GM12878 (cell line): Measurements from ENCODE around the gene MS4A7. TPM values are rescaled to one million over a fixed set of nuclear protein-coding genes. Genes with fewer than 3 reads are reported as not detected.
A peak's percentile ranks its signal among the peaks of the same experiment; 100 is the strongest.

Source experiments
- ATAC-seq: fragments of 200-7000 bp; cut with Tn5 transposase; 3 replicates; pipeline ENCODE4 v1.9.1; 2020; ENCODE audit warnings: mild to moderate bottlenecking, moderate library complexity
- BruUV-seq: library from RNA; stranded (reverse); fragments of 400-500 nt; replicated peaks from 2 replicates; lab custom pipeline; 2021; lab: Mats Ljungman, UMichigan
- CTCF ChIA-PET: fragments of 300-600 bp; sonication (Branson Sonifier 250); formaldehyde crosslinking; extraction: SDS; loops from one replicate; lab custom pipeline; 2021; ENCODE audit warnings: inconsistent platforms; lab: Yijun Ruan, JAX
- POLR2A ChIA-PET: fragments of 350-600 bp; formaldehyde crosslinking; extraction: SDS; loops from one replicate; lab custom pipeline; 2021; ENCODE audit warnings: inconsistent platforms; lab: Charles Lee
- RAD21 ChIA-PET: fragments of 300-600 bp; sonication (Branson Sonifier 250); formaldehyde crosslinking; loops from one replicate; lab custom pipeline; 2023; ENCODE audit warnings: antibody characterized with exemption; ENCODE audit not compliant: unreplicated experiment; lab: Charles Lee
- SMC1A ChIA-PET: fragments of 300-600 bp; sonication (Branson Sonifier 250); formaldehyde crosslinking; loops from one replicate; lab custom pipeline; 2023; ENCODE audit not compliant: unreplicated experiment, uncharacterized antibody; lab: Charles Lee
- DNase-seq: peaks from one replicate; pipeline ENCODE4 v3.0.0-alpha.2; 2011; ENCODE audit warnings: low read depth, low spot score
- FAIRE-seq: peaks from 3 replicates; lab custom pipeline; 2011; peaks lifted over from hg19 to GRCh38; lab: Jason Lieb, UNC
- H2AFZ ChIP-seq: 2 replicates; pipeline ENCODE4 v1.6.0; 2011; ENCODE audit warnings: low read depth, low read length, control low read depth; ENCODE audit not compliant: control insufficient read depth
- H3K27ac ChIP-seq: 2 replicates; pipeline ENCODE4 v1.5.1; 2011; ENCODE audit warnings: control low read depth; ENCODE audit not compliant: control insufficient read depth, insufficient read depth
- H3K27me3 ChIP-seq, 2 experiments: replicated peaks in 1 of 2; 2 replicates each; pipeline versions ENCODE4 v1.6.0 to v1.6.1; 2011; ENCODE audit warnings: low read length in 1 of 2; ENCODE audit not compliant: control insufficient read depth in 2 of 2, insufficient read depth in 2 of 2
- H3K36me3 ChIP-seq, 2 experiments: 2 replicates each; pipeline ENCODE4 v1.5.1; 2011; ENCODE audit warnings: low read length in 1 of 2; ENCODE audit not compliant: control insufficient read depth in 2 of 2, insufficient read depth in 2 of 2
- H3K4me1 ChIP-seq: 2 replicates; pipeline ENCODE4 v1.6.1; 2011; ENCODE audit warnings: mild to moderate bottlenecking, low read length, moderate library complexity, mixed read lengths; ENCODE audit not compliant: control insufficient read depth, insufficient read depth
- H3K4me2 ChIP-seq: 2 replicates; pipeline ENCODE4 v1.6.0; 2011; ENCODE audit warnings: control low read depth; ENCODE audit not compliant: control insufficient read depth, insufficient read depth
- H3K4me3 ChIP-seq: fragments of 200-600 bp; sonication (generic); 2 replicates; pipeline ENCODE4 v1.5.1; 2016
- H3K79me2 ChIP-seq: 2 replicates; pipeline ENCODE4 v1.6.0; 2011; ENCODE audit warnings: low read length; ENCODE audit not compliant: control insufficient read depth, insufficient read depth
- H3K9ac ChIP-seq: 2 replicates; pipeline ENCODE4 v1.8.0; 2011; ENCODE audit warnings: low read length, control low read depth, mixed read lengths; ENCODE audit not compliant: control insufficient read depth, insufficient read depth
- H3K9me3 ChIP-seq: replicated peaks from 3 replicates; pipeline ENCODE4 v1.5.1; 2011; ENCODE audit warnings: mild to moderate bottlenecking, low read length; ENCODE audit not compliant: control insufficient read depth, insufficient read depth
- H4K20me1 ChIP-seq: 2 replicates; pipeline ENCODE4 v1.6.0; 2011; ENCODE audit not compliant: control insufficient read depth, insufficient read depth
- BHLHE40 ChIP-seq, 2 experiments: fragments of 450-650 bp in 1 of 2; IDR thresholded peaks; 2 replicates each; pipeline ENCODE4 v1.6.1; 2011 to 2017; ENCODE audit warnings: low read depth in 2 of 2, borderline replicate concordance in 1 of 2, improper control_type of control experiment in 1 of 2, low read length in 1 of 2, mild to moderate bottlenecking in 1 of 2
- BMI1 ChIP-seq: fragments of 450-650 bp; IDR thresholded peaks from 2 replicates; pipeline ENCODE4 v1.6.1; 2016; ENCODE audit warnings: mild to moderate bottlenecking, moderate library complexity, borderline replicate concordance
- BRCA1 ChIP-seq: IDR thresholded peaks from 2 replicates; pipeline ENCODE4 v1.6.1; 2011; ENCODE audit warnings: low read depth, low read length, improper control_type of control experiment
- CBFB ChIP-seq: IDR thresholded peaks from 2 replicates; pipeline ENCODE4 v1.6.1; 2016; ENCODE audit warnings: antibody characterized with exemption, low read depth
- DPF2 ChIP-seq: fragments of 450-650 bp; IDR thresholded peaks from 2 replicates; pipeline ENCODE4 v1.6.1; 2017; ENCODE audit warnings: mild to moderate bottlenecking
- EED ChIP-seq: sonication (generic); IDR thresholded peaks from 2 replicates; pipeline ENCODE4 v1.6.1; 2016; ENCODE audit warnings: antibody characterized with exemption, low read depth
- EP300 ChIP-seq, 2 experiments: fragments of 150-350 bp in 1 of 2; IDR thresholded peaks; 2 replicates each; pipeline ENCODE4 v1.6.1; 2011 to 2012; ENCODE audit warnings: low read depth in 2 of 2, low read length in 2 of 2, borderline replicate concordance in 1 of 2, improper control_type of control experiment in 1 of 2, inconsistent platforms in 1 of 2; ENCODE audit not compliant: control insufficient read depth in 1 of 2
- EZH2 ChIP-seq: IDR thresholded peaks from 2 replicates; pipeline ENCODE4 v1.6.1; 2012; ENCODE audit warnings: low read depth, mild to moderate bottlenecking, control low read depth, inconsistent platforms, low read length, borderline replicate concordance; ENCODE audit not compliant: control insufficient read depth
- JUND ChIP-seq: IDR thresholded peaks from 2 replicates; pipeline ENCODE4 v1.6.1; 2012; ENCODE audit warnings: low read depth, mild to moderate bottlenecking, low read length, improper control_type of control experiment, moderate library complexity
- MTA2 ChIP-seq: fragments of 450-650 bp; IDR thresholded peaks from 2 replicates; pipeline ENCODE4 v1.6.1; 2016; ENCODE audit warnings: low read depth, mild to moderate bottlenecking, moderate library complexity
- NBN ChIP-seq: fragments of 450-650 bp; IDR thresholded peaks from 2 replicates; pipeline ENCODE4 v1.6.1; 2016
- NFYA ChIP-seq: IDR thresholded peaks from 2 replicates; pipeline ENCODE4 v1.6.1; 2011; ENCODE audit warnings: low read depth, mild to moderate bottlenecking, low read length, improper control_type of control experiment, borderline replicate concordance
- NR2C1 ChIP-seq: fragments of 450-650 bp; IDR thresholded peaks from 2 replicates; pipeline ENCODE4 v1.6.1; 2017; ENCODE audit warnings: antibody characterized with exemption, mild to moderate bottlenecking, moderate library complexity
- PAX8 ChIP-seq: fragments of 450-650 bp; IDR thresholded peaks from 2 replicates; pipeline ENCODE4 v1.6.1; 2017; ENCODE audit warnings: mild to moderate bottlenecking, moderate library complexity
- POLR2AphosphoS5 ChIP-seq: IDR thresholded peaks from 2 replicates; pipeline ENCODE4 v1.6.1; 2011; ENCODE audit warnings: mild to moderate bottlenecking, low read length, inconsistent platforms
- RCOR1 ChIP-seq: conservative IDR thresholded peaks from 2 replicates; pipeline ENCODE4 v1.6.1; 2012; ENCODE audit warnings: low read depth, low read length, improper control_type of control experiment
- SP1 ChIP-seq: IDR thresholded peaks from one replicate; pipeline ENCODE4 v1.6.1; 2011; ENCODE audit warnings: low read depth, low read length
- SRF ChIP-seq, 2 experiments: IDR thresholded peaks; 2 replicates each; pipeline ENCODE4 v1.6.1; 2011; ENCODE audit warnings: low read depth in 2 of 2, low read length in 2 of 2, mild to moderate bottlenecking in 1 of 2, moderate library complexity in 1 of 2
- SUPT20H ChIP-seq: IDR thresholded peaks from 2 replicates; pipeline ENCODE4 v1.6.1; 2011; ENCODE audit warnings: low read depth, mild to moderate bottlenecking, low read length, moderate library complexity, borderline replicate concordance; ENCODE audit not compliant: control insufficient read depth
- TCF12 ChIP-seq: IDR thresholded peaks from 2 replicates; pipeline ENCODE4 v1.6.1; 2011; ENCODE audit warnings: low read depth, mild to moderate bottlenecking, low read length
- TCF7 ChIP-seq: IDR thresholded peaks from 2 replicates; pipeline ENCODE4 v1.6.1; 2014; ENCODE audit warnings: antibody characterized with exemption, borderline replicate concordance
- ZNF274 ChIP-seq: IDR thresholded peaks from one replicate; pipeline ENCODE4 v1.8.0; 2011; ENCODE audit not compliant: insufficient read length, insufficient read depth
- ZZZ3 ChIP-seq: IDR thresholded peaks from 2 replicates; pipeline ENCODE4 v1.6.1; 2011; ENCODE audit warnings: low read depth; ENCODE audit not compliant: control insufficient read depth, insufficient read length
- WGBS: methylation state at CpG from one replicate; pipeline ENCODE4 v1.1.6; 2016; ENCODE audit warnings: low lambda C conversion rate; ENCODE audit not compliant: insufficient replicate concordance, insufficient coverage; ENCODE audit errors: missing lambda C conversion rate; 5-methylcytosine and 5-hydroxymethylcytosine counted together
- in situ Hi-C: fragments of 300-500 bp; cut with MboI; formaldehyde crosslinking; loops from 9 replicates; pipeline ENCODE4 v1.14.3; 2018; ENCODE audit warnings: mixed read lengths
- intact Hi-C: fragments of 100-400 bp; cut with micrococcal nuclease; formaldehyde crosslinking; loops from one replicate; pipeline ENCODE4 v1.14.2; 2022; ENCODE audit not compliant: unreplicated experiment
- polyA plus RNA-seq, 11 experiments: library from polyadenylated mRNA; depleted of rRNA in 4 of 11; unstranded in 6 of 11; stranded (reverse) in 5 of 11; fragments of >200 nt; fragmentation: Nextera tagmentation in 4 of 11; fragmentation: Illumina TruSeq in 1 of 11; extraction: Ambion mirVana in 4 of 11; extraction: Trizol in 1 of 11; gene quantifications; 1 replicate in 1 of 11; 2 replicates in 10 of 11; pipeline versions ENCODE4 v1.2.1 to v1.2.3, GENCODE V29; 2011 to 2016; ENCODE audit warnings: inconsistent platforms in 2 of 11, missing spikeins in 2 of 11, low read depth in 1 of 11
- total RNA-seq, 4 experiments: library from RNA; depleted of rRNA in 3 of 4; stranded (reverse); fragments of >200 nt in 3 of 4; fragmentation: Illumina TruSeq in 1 of 4; extraction: Trizol in 1 of 4; gene quantifications; 2 replicates each; pipeline versions ENCODE4 v1.2.1 to v1.2.3, GENCODE V29; 2013 to 2021
- TF ChIP-seq, protein P1 (sequence below): IDR thresholded peaks from 2 replicates; pipeline ENCODE4 v1.6.1; 2011; ENCODE audit warnings: mild to moderate bottlenecking, low read depth, low read length, moderate library complexity; ENCODE audit not compliant: insufficient replicate concordance

MS4A7 gene
- total and polyA plus RNA-seq, 10 of the 15 experiments (the other 5 are each of a cell fraction or from before 2014, with no cell fraction given) = 1.7 to 17.0 (median 3.7) TPM

DNA sequence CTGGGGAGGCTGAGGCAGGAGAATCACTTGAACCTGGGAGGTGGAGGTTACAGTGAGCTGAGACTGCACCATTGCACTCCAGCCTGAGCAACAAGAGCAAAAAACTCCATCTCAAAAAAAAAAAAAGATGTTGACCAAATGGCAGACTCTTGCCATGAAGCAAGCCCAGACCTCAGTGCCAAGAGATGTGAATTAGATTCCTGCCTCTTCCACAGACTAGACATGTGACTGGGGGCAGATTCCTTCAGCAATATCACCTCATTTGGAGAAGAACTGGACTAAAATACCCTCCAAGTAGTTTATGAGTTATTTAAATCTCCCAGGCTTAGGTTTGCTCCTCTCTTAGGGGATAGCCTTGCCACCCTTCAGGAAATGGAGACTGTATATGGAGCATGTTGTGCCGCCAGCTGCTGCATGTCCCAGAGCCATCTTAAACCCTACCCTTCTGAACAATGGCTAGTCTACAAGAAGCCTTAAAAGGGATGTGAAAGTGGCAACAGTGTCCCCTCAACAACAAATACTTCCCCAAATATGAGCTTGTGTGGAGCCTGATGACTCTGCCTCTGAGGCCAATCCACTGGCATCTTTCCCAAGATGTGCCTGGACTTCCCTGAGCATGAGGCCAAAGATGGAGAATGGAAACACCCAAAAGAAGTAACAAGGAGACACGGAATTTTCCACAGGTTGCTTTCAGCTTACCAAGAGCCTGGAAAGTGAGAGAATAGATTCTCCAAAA is 763 bp upstream of the MS4A7 start:
- ChIA-PET POLR2A (interaction anchor here (0.6 to 2.6 kb wide), 8 partner anchors 9 to 99 kb away, joined by 3 to 18 read pairs (median 6); partner anchors contain the start of gene MS4A1), CTCF (interaction anchor here (0.9 to 2.1 kb wide), 9 partner anchors 9 to 82 kb away, joined by 3 to 13 read pairs (median 4); partner anchors contain the start of gene MS4A1), SMC1A (interaction anchor here (0.6 to 9.5 kb wide), 11 partner anchors 9 to 1216 kb away, joined by 3 to 124 read pairs (median 4); partner anchors contain the start of genes MS4A1 and MS4A14), RAD21 (interaction anchor here (0.9 to 4.6 kb wide), 7 partner anchors 10 to 385 kb away, joined by 3 to 53 read pairs (median 5); partner anchors contain the start of gene MS4A1)
- peak; percentile 74 for FAIRE-seq
- H3K27me3 ChIP-seq = no peaks in the 10 kb centered on the region
- H3K4me1 ChIP-seq = peaks cover 17% of the 10 kb centered on the region
- 22% methylated on average over 2 of the region's 2 CpGs for WGBS
- in situ Hi-C loops = no loop called here
- peaks cover 4% of the 10 kb centered on the region for H3K79me2 ChIP-seq
- H3K9ac ChIP-seq = peak overlapping the region; percentile 6
- H3K27ac ChIP-seq = peak overlapping the region; percentile 79
- H2AFZ ChIP-seq = peak overlapping the region; percentile 51
- ATAC-seq = peak; percentile 87
- H3K4me2 ChIP-seq = peak overlapping the region; percentile 89
- peaks cover 2% of the 10 kb centered on the region; the same call in 2 of the 3 replicates for H3K9me3 ChIP-seq
- H3K36me3 ChIP-seq = no peaks in the 10 kb centered on the region
- 0 out of 2 replicates have a peak overlapping the region, but pooled peaks have one; percentile 3 for H3K4me3 ChIP-seq
- peak; percentile 85 for DNase-seq
- no peaks in the 10 kb centered on the region for H4K20me1 ChIP-seq
- BruUV-seq = TSS peak; percentile 93
- intact Hi-C loops = loop anchor here (1.0 kb wide), 1 partner anchor 78 kb away; the partner anchor contains the start of gene MS4A1
- TF ChIP-seq ZNF274 (no peak), SUPT20H (no peak), NBN (no peak; the same call in 1 of the 2 replicates), TCF12 (peak; percentile 81), BMI1 (peak; percentile 17; the same call in 1 of the 2 replicates), EED (peak; percentile 80), CBFB (no peak), EP300 (IDR thresholded peaks at IDR 0.05; ENCODE audit: borderline replicate concordance in 1 of 2, control insufficient read depth in 1 of 2, low read depth in 2 of 2, low read length in 2 of 2) (peak; percentile 64 to 77; a peak in 2 of 4 replicates), DPF2 (peak; percentile 53; the same call in 1 of the 2 replicates), NR2C1 (no peak), MTA2 (peak; percentile 45; the same call in 1 of the 2 replicates), PAX8 (no peak), SP1 (peak; percentile 23), EZH2 (no peak), ZZZ3 (no peak), NFYA (no peak), BRCA1 (no peak), BHLHE40 (IDR thresholded peaks at IDR 0.05; ENCODE audit: borderline replicate concordance in 1 of 2, low read depth in 2 of 2, low read length in 1 of 2) (no peak; a peak in 1 of 4 replicates), TCF7 (no peak), RCOR1 (0 out of 2 replicates have a peak, but pooled peaks have one; percentile 10), POLR2AphosphoS5 (peak; percentile 64), SRF (IDR thresholded peaks at IDR 0.05; ENCODE audit: low read depth in 2 of 2, low read length in 2 of 2) (peak; percentile 66 to 93; a peak in 3 of 4 replicates), JUND (no peak)
- TF ChIP-seq, protein P1, sequence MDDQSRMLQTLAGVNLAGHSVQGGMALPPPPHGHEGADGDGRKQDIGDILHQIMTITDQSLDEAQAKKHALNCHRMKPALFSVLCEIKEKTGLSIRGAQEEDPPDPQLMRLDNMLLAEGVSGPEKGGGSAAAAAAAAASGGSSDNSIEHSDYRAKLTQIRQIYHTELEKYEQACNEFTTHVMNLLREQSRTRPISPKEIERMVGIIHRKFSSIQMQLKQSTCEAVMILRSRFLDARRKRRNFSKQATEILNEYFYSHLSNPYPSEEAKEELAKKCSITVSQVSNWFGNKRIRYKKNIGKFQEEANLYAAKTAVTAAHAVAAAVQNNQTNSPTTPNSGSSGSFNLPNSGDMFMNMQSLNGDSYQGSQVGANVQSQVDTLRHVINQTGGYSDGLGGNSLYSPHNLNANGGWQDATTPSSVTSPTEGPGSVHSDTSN = no peak
